Activated effector memory CD4-positive, alpha-beta T cell treated with anti-CD3 and anti-CD28 coated beads, Interleukin-2, amount 50 U/mL, for 16 hours (primary cell): ENCODE measurements around the gene PPP2R2C.

ENCODE experiments used
- DNase-seq: peaks from one replicate; pipeline ENCODE4 v3.0.0-alpha.2; 2020

PPP2R2C gene

GRCh38 chr4:6375620-6376295, 96.7 kb downstream of the PPP2R2C start:
- no peak for DNase-seq

GRCh38 chr4:6374575-6374974, 97.8 kb downstream of the PPP2R2C start:
- DNase-seq = no peak

- DNase-seq = no peak
Observed at GRCh38 chr4:6373541-6374410, 98.6 kb downstream of the PPP2R2C start.

- no peak for DNase-seq
Observed at GRCh38 chr4:6372649-6373525, 99.5 kb downstream of the PPP2R2C start.

GRCh38 chr4:6371812-6372211, 100.6 kb downstream of the PPP2R2C start:
- DNase-seq = no peak

GRCh38 chr4:6371271-6371670, 101.1 kb downstream of the PPP2R2C start:
- DNase-seq = no peak

GRCh38 chr4:6369924-6370645, 102.3 kb downstream of the PPP2R2C start:
- no peak for DNase-seq

GRCh38 chr4:6369511-6369910, 102.9 kb downstream of the PPP2R2C start:
- no peak for DNase-seq

- DNase-seq = no peak
Observed at GRCh38 chr4:6369035-6369434, 103.4 kb downstream of the PPP2R2C start.

GRCh38 chr4:6368601-6369000, 103.8 kb downstream of the PPP2R2C start:
- DNase-seq = no peak

GRCh38 chr4:6368096-6368495, 104.3 kb downstream of the PPP2R2C start:
- no peak for DNase-seq

GRCh38 chr4:6367371-6367851, 105.0 kb downstream of the PPP2R2C start:
- no peak for DNase-seq

- no peak for DNase-seq
Observed at GRCh38 chr4:6366581-6366980, 105.8 kb downstream of the PPP2R2C start.

GRCh38 chr4:6365545-6366086, 106.8 kb downstream of the PPP2R2C start:
- DNase-seq = no peak

- DNase-seq = no peak
Observed at GRCh38 chr4:6364581-6364980, 107.8 kb downstream of the PPP2R2C start.

GRCh38 chr4:6364146-6364545, 108.3 kb downstream of the PPP2R2C start:
- DNase-seq = no peak

GRCh38 chr4:6362896-6363295, 109.5 kb downstream of the PPP2R2C start:
- DNase-seq = peak; percentile 66

GRCh38 chr4:6362243-6362885, 110.0 kb downstream of the PPP2R2C start:
- no peak for DNase-seq

GRCh38 chr4:6361076-6361784, 111.2 kb downstream of the PPP2R2C start:
- DNase-seq = no peak

GRCh38 chr4:6360385-6360784, 112.0 kb downstream of the PPP2R2C start:
- DNase-seq = no peak
